Esophagus muscularis mucosa (tissue), 3 donors: ENCODE results near the gene SH3RF3.

ENCODE experiments used
- POLR2A ChIP-seq: fragments of 450-650 bp; IDR thresholded peaks from one replicate; pipeline ENCODE4 v1.6.1; 2017; ENCODE audit warnings: antibody characterized with exemption, moderate library complexity, mild to moderate bottlenecking, low read depth
- TF ChIP-seq, protein P1 (sequence below), 3 experiments: fragments of 200-600 bp in 2 of 3; fragments of 450-650 bp in 1 of 3; sonication (generic) in 2 of 3; IDR thresholded peaks; one replicate each; pipeline ENCODE4 v1.5.1; 2017 to 2019; ENCODE audit warnings: antibody characterized with exemption in 3 of 3, mild to moderate bottlenecking in 2 of 3, moderate library complexity in 1 of 3

DNA sequence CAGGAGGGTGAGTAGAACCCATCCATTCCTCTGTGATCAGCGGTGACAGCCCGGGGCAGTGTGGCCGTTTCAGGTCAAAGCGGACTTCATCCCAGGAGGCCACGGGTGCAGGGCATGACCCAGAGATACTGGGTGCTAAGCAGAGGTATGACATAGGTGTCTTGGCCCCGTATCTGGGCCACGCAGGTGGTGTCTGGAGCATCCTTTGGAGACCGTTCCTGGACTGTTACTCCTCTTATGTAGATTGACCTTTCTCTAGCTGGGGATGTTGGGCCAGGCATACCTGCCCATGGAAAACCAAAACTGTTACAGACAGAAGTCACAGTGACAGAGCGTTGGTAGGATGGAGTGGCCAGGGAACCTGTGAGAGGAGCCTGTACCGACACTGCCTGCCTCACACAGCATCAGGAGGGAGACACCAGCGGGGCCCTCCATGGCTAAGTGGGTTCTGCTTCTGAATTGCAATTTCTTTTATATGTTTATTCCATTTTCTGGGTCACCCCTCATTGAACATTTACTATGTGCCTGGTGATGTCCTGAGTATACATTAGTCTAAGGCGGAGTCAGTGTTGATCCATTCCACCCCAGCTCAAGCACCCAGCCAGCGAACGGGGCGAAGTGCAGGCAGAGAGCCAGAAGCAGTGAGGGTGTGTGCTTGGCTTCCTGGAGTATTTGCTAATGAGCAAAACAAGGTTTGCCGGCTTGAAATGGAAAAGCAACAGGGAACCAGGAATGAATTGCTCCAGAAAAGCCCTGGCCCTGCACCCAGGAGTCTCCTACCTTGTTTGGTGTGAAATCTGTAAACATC, 141.7 kb downstream of the SH3RF3 start:
- TF ChIP-seq POLR2A, result no peak
- TF ChIP-seq, protein P1, sequence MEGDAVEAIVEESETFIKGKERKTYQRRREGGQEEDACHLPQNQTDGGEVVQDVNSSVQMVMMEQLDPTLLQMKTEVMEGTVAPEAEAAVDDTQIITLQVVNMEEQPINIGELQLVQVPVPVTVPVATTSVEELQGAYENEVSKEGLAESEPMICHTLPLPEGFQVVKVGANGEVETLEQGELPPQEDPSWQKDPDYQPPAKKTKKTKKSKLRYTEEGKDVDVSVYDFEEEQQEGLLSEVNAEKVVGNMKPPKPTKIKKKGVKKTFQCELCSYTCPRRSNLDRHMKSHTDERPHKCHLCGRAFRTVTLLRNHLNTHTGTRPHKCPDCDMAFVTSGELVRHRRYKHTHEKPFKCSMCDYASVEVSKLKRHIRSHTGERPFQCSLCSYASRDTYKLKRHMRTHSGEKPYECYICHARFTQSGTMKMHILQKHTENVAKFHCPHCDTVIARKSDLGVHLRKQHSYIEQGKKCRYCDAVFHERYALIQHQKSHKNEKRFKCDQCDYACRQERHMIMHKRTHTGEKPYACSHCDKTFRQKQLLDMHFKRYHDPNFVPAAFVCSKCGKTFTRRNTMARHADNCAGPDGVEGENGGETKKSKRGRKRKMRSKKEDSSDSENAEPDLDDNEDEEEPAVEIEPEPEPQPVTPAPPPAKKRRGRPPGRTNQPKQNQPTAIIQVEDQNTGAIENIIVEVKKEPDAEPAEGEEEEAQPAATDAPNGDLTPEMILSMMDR (IDR thresholded peaks at IDR 0.05), result no peak
